Parathyroid adenoma (tissue), 2 donors: ENCODE measurements around the gene FOSL2.

Experiments used
- H2AFZ ChIP-seq: fragments of 300-600 bp; sonication (generic); one replicate; pipeline ENCODE4 v1.7.0; 2017; ENCODE audit warnings: antibody characterized with exemption, mild to moderate bottlenecking
- H3K27ac ChIP-seq: fragments of 300-600 bp; sonication (generic); one replicate; pipeline ENCODE4 v1.7.0; 2017
- H3K27me3 ChIP-seq: fragments of 300-600 bp; sonication (generic); one replicate; pipeline ENCODE4 v1.7.0; 2017; ENCODE audit warnings: low read length; ENCODE audit not compliant: control insufficient read depth, insufficient read depth
- H3K36me3 ChIP-seq: fragments of 300-600 bp; sonication (generic); one replicate; pipeline ENCODE4 v1.7.0; 2017; ENCODE audit warnings: low read length; ENCODE audit not compliant: control insufficient read depth, insufficient read depth
- H3K4me1 ChIP-seq: fragments of 300-600 bp; sonication (generic); one replicate; pipeline ENCODE4 v1.7.0; 2017; ENCODE audit warnings: control low read depth
- H3K4me2 ChIP-seq: fragments of 300-600 bp; sonication (generic); one replicate; pipeline ENCODE4 v1.7.0; 2017; ENCODE audit warnings: low read length
- H3K4me3 ChIP-seq: fragments of 300-600 bp; sonication (generic); one replicate; pipeline ENCODE4 v1.7.0; 2017; ENCODE audit warnings: low read depth, low read length
- H3K79me2 ChIP-seq: fragments of 300-600 bp; sonication (generic); one replicate; pipeline ENCODE4 v1.7.0; 2017; ENCODE audit warnings: control low read depth
- H3K9ac ChIP-seq: fragments of 300-600 bp; sonication (generic); one replicate; pipeline ENCODE4 v1.7.0; 2017; ENCODE audit warnings: mild to moderate bottlenecking
- H3K9me3 ChIP-seq: fragments of 300-600 bp; sonication (generic); one replicate; pipeline ENCODE4 v1.7.0; 2017; ENCODE audit warnings: low read length; ENCODE audit not compliant: control insufficient read depth
- CTCF ChIP-seq: fragments of 300-600 bp; sonication (generic); IDR thresholded peaks from one replicate; pipeline ENCODE4 v1.7.0; 2017; ENCODE audit warnings: antibody characterized with exemption, mild to moderate bottlenecking
- donor health status: primary hyperparathyroidism.

FOSL2 gene

GRCh38 chr2:28348921-28349320 lies 43.7 kb upstream of the FOSL2 start:
- H3K36me3 ChIP-seq, result no peaks in the 10 kb centered on the region
- no peak for TF ChIP-seq CTCF
- no peaks in the 10 kb centered on the region for H3K9me3 ChIP-seq
- H3K9ac ChIP-seq, result no peak overlapping the region
- H2AFZ ChIP-seq, result no peak overlapping the region
- H3K4me1 ChIP-seq, result no peaks in the 10 kb centered on the region
- H3K27me3 ChIP-seq, result no peaks in the 10 kb centered on the region
- H3K27ac ChIP-seq, result no peak overlapping the region
- no peak overlapping the region for H3K4me2 ChIP-seq
- no peak overlapping the region for H3K4me3 ChIP-seq
- H3K79me2 ChIP-seq, result no peaks in the 10 kb centered on the region

GRCh38 chr2:28349546-28350165 lies 43.0 kb upstream of the FOSL2 start:
- H3K27ac ChIP-seq, result no peak overlapping the region
- TF ChIP-seq CTCF, result no peak
- no peaks in the 10 kb centered on the region for H3K36me3 ChIP-seq
- no peak overlapping the region for H3K4me3 ChIP-seq
- no peaks in the 10 kb centered on the region for H3K79me2 ChIP-seq
- no peak overlapping the region for H3K9ac ChIP-seq
- H2AFZ ChIP-seq, result no peak overlapping the region
- no peaks in the 10 kb centered on the region for H3K27me3 ChIP-seq
- H3K4me2 ChIP-seq, result no peak overlapping the region
- H3K9me3 ChIP-seq, result no peaks in the 10 kb centered on the region
- no peaks in the 10 kb centered on the region for H3K4me1 ChIP-seq

- Histone ChIP-seq H3K9ac (no peak overlapping the region), H3K4me2 (no peak overlapping the region), H3K9me3 (no peaks in the 10 kb centered on the region), H3K36me3 (no peaks in the 10 kb centered on the region), H3K27ac (no peak overlapping the region), H3K4me3 (no peak overlapping the region), H3K27me3 (no peaks in the 10 kb centered on the region), H3K79me2 (no peaks in the 10 kb centered on the region), H2AFZ (no peak overlapping the region), H3K4me1 (peaks cover under 1% of the 10 kb centered on the region)
- TF ChIP-seq CTCF, result no peak
Measured at GRCh38 chr2:28350196-28350595, 42.5 kb upstream of the FOSL2 start.

- no peaks in the 10 kb centered on the region for H3K36me3 ChIP-seq
- no peak overlapping the region for H3K9ac ChIP-seq
- H2AFZ ChIP-seq, result no peak overlapping the region
- H3K9me3 ChIP-seq, result no peaks in the 10 kb centered on the region
- no peak overlapping the region for H3K4me3 ChIP-seq
- no peak overlapping the region for H3K27ac ChIP-seq
- peaks cover 7% of the 10 kb centered on the region for H3K4me1 ChIP-seq
- TF ChIP-seq CTCF, result no peak
- no peaks in the 10 kb centered on the region for H3K27me3 ChIP-seq
- no peak overlapping the region for H3K4me2 ChIP-seq
- no peaks in the 10 kb centered on the region for H3K79me2 ChIP-seq
Measured at GRCh38 chr2:28350791-28351285, 41.8 kb upstream of the FOSL2 start.

- Histone ChIP-seq H2AFZ (no peak overlapping the region), H3K79me2 (no peaks in the 10 kb centered on the region), H3K36me3 (no peaks in the 10 kb centered on the region), H3K4me1 (peaks cover 14% of the 10 kb centered on the region), H3K4me3 (no peak overlapping the region), H3K9me3 (no peaks in the 10 kb centered on the region), H3K9ac (no peak overlapping the region), H3K27me3 (no peaks in the 10 kb centered on the region), H3K27ac (no peak overlapping the region), H3K4me2 (no peak overlapping the region)
- TF ChIP-seq CTCF, result no peak
Measured at GRCh38 chr2:28351621-28352020, 41.0 kb upstream of the FOSL2 start.
